Caco-2 (cell line): ENCODE results near the gene PRR36. TPM values are rescaled to one million over a fixed set of nuclear protein-coding genes. Genes with fewer than 3 reads are reported as not detected.

Experiments
- BruUV-seq: library from RNA; stranded (reverse); fragments of 400-500 nt; replicated peaks from 2 replicates; lab custom pipeline; 2021; lab: Mats Ljungman, UMichigan
- CTCF ChIA-PET: fragments of 300-600 bp; sonication (Branson Sonifier 250); formaldehyde crosslinking; loops from one replicate; lab custom pipeline; 2022; ENCODE audit warnings: antibody characterized with exemption; lab: Charles Lee
- POLR2A ChIA-PET: fragments of 300-600 bp; sonication (Branson Sonifier 250); formaldehyde crosslinking; loops from one replicate; lab custom pipeline; 2022; ENCODE audit warnings: antibody characterized with exemption; lab: Charles Lee
- DNase-seq, 2 experiments: peaks; one replicate each; pipeline versions ENCODE4 v3.0.0 to v3.0.0-alpha.2; 2020 to 2022
- H3K27me3 ChIP-seq: replicated peaks from 2 replicates; pipeline ENCODE4 v1.6.0; 2011; ENCODE audit warnings: low read length; ENCODE audit not compliant: control insufficient read depth, insufficient read depth
- H3K36me3 ChIP-seq: 2 replicates; pipeline ENCODE4 v1.5.1; 2011; ENCODE audit warnings: low read length; ENCODE audit not compliant: control insufficient read depth, insufficient read depth
- H3K4me1 ChIP-seq: fragments of 250-450 bp; sonication (Bioruptor Pico); 2 replicates; pipeline ENCODE4 v1.5.1; 2020; ENCODE audit warnings: mild to moderate bottlenecking
- H3K4me3 ChIP-seq: 2 replicates; pipeline ENCODE4 v1.5.1; 2011; ENCODE audit warnings: low read depth, mild to moderate bottlenecking, control low read depth, low read length
- H3K9me3 ChIP-seq: fragments of 250-450 bp; sonication (Bioruptor Pico); 2 replicates; pipeline ENCODE4 v1.5.1; 2020; ENCODE audit warnings: mild to moderate bottlenecking, moderate library complexity
- H3K27ac Mint-ChIP-seq: one replicate; pipeline ENCODE4 v1.8.0; 2022; ENCODE audit warnings: mixed read lengths; ENCODE audit not compliant: unreplicated experiment
- H3K27me3 Mint-ChIP-seq: one replicate; pipeline ENCODE4 v1.8.0; 2022; ENCODE audit warnings: mixed read lengths; ENCODE audit not compliant: insufficient read depth, unreplicated experiment
- H3K36me3 Mint-ChIP-seq: one replicate; pipeline ENCODE4 v1.8.0; 2022; ENCODE audit warnings: mild to moderate bottlenecking, mixed read lengths; ENCODE audit not compliant: insufficient read depth, unreplicated experiment
- H3K4me1 Mint-ChIP-seq: one replicate; pipeline ENCODE4 v1.8.0; 2022; ENCODE audit warnings: low read depth, mixed read lengths; ENCODE audit not compliant: unreplicated experiment
- H3K4me3 Mint-ChIP-seq: one replicate; pipeline ENCODE4 v1.8.0; 2022; ENCODE audit warnings: mild to moderate bottlenecking, moderate library complexity, mixed read lengths; ENCODE audit not compliant: unreplicated experiment
- H3K9me3 Mint-ChIP-seq: one replicate; pipeline ENCODE4 v1.8.0; 2022; ENCODE audit warnings: mixed read lengths; ENCODE audit not compliant: unreplicated experiment
- CTCF ChIP-seq, 2 experiments: fragments of 200-600 bp in 1 of 2; IDR thresholded peaks; 1 replicate in 1 of 2; 2 replicates in 1 of 2; pipeline versions ENCODE4 v1.5.1 to v1.8.0; 2011 to 2022; ENCODE audit warnings: antibody characterized with exemption in 1 of 2, control low read depth in 1 of 2, inconsistent platforms in 1 of 2, low read depth in 1 of 2, low read length in 1 of 2, mild to moderate bottlenecking in 1 of 2, moderate library complexity in 1 of 2; ENCODE audit not compliant: insufficient read depth in 1 of 2, severe bottlenecking in 1 of 2, unreplicated experiment in 1 of 2
- intact Hi-C: fragments of 100-400 bp; cut with micrococcal nuclease; formaldehyde crosslinking; loops from one replicate; pipeline ENCODE4 v1.10.0; 2022; ENCODE audit not compliant: unreplicated experiment
- total RNA-seq: library from RNA; stranded (reverse); gene quantifications from 2 replicates; pipeline ENCODE4 v1.2.3, GENCODE V29; 2022

The PRR36 gene
- total RNA-seq, 1 experiment from 2014 or later = 3.7 TPM

- TF ChIP-seq CTCF (IDR thresholded peaks at IDR 0.05; ENCODE audit: insufficient read depth in 1 of 2, low read depth in 1 of 2, low read length in 1 of 2, severe bottlenecking in 1 of 2, unreplicated experiment in 1 of 2) = no peak
- H3K27me3 ChIP-seq = no peaks in the 10 kb centered on the region
- DNase-seq = no peak
- ChIA-PET POLR2A (no interaction called here), CTCF (no interaction called here)
- TSS peak; percentile 38 for BruUV-seq
- Mint-ChIP-seq H3K27ac (no peak overlapping the region), H3K4me1 (no peaks in the 10 kb centered on the region), H3K4me3 (no peak overlapping the region), H3K9me3 (no peaks in the 10 kb centered on the region), H3K27me3 (no peaks in the 10 kb centered on the region), H3K36me3 (peaks cover 37% of the 10 kb centered on the region)
- intact Hi-C loops = no loop called here
- H3K9me3 ChIP-seq = no peaks in the 10 kb centered on the region
- no peak overlapping the region for H3K4me3 ChIP-seq
- no peaks in the 10 kb centered on the region for H3K36me3 ChIP-seq
- peaks cover 2% of the 10 kb centered on the region for H3K4me1 ChIP-seq
These were observed 39.5 kb upstream of the PRR36 start for GRCh38 chr19:7913652-7914051.

GRCh38 chr19:7912697-7913564, 38.7 kb upstream of the PRR36 start:
- no peaks in the 10 kb centered on the region for H3K9me3 ChIP-seq
- no TSS peak for BruUV-seq
- intact Hi-C loops = no loop called here
- no peaks in the 10 kb centered on the region for H3K9me3 Mint-ChIP-seq
- H3K27me3 ChIP-seq = no peaks in the 10 kb centered on the region
- no peak overlapping the region for H3K4me3 Mint-ChIP-seq
- no peaks in the 10 kb centered on the region for H3K27me3 Mint-ChIP-seq
- POLR2A ChIA-PET = no interaction called here
- H3K27ac Mint-ChIP-seq = no peak overlapping the region
- H3K4me1 Mint-ChIP-seq = no peaks in the 10 kb centered on the region
- peaks cover 37% of the 10 kb centered on the region for H3K36me3 Mint-ChIP-seq
- DNase-seq = no peak
- no peak for TF ChIP-seq CTCF (IDR thresholded peaks at IDR 0.05; ENCODE audit: insufficient read depth in 1 of 2, low read depth in 1 of 2, low read length in 1 of 2, severe bottlenecking in 1 of 2, unreplicated experiment in 1 of 2)
- no peaks in the 10 kb centered on the region; the same call in 1 of the 2 replicates for H3K4me1 ChIP-seq
- CTCF ChIA-PET = no interaction called here
- no peaks in the 10 kb centered on the region for H3K36me3 ChIP-seq
- H3K4me3 ChIP-seq = no peak overlapping the region

- DNase-seq = no peak
- no peaks in the 10 kb centered on the region for H3K36me3 ChIP-seq
- Mint-ChIP-seq H3K4me1 (no peaks in the 10 kb centered on the region), H3K27me3 (no peaks in the 10 kb centered on the region), H3K36me3 (peaks cover 39% of the 10 kb centered on the region), H3K4me3 (no peak overlapping the region), H3K27ac (no peak overlapping the region), H3K9me3 (no peaks in the 10 kb centered on the region)
- H3K4me1 ChIP-seq = no peaks in the 10 kb centered on the region; the same call in 1 of the 2 replicates
- CTCF ChIA-PET = interaction anchor here (0.5 to 0.6 kb wide), 2 partner anchors 16 to 60 kb away, joined by 3 to 12 read pairs; no protein-coding TSS in a partner anchor
- no TSS peak for BruUV-seq
- POLR2A ChIA-PET = no interaction called here
- H3K27me3 ChIP-seq = no peaks in the 10 kb centered on the region
- TF ChIP-seq CTCF (IDR thresholded peaks at IDR 0.05; ENCODE audit: insufficient read depth in 1 of 2, low read depth in 1 of 2, low read length in 1 of 2, severe bottlenecking in 1 of 2, unreplicated experiment in 1 of 2) = no peak
- H3K4me3 ChIP-seq = no peak overlapping the region
- H3K9me3 ChIP-seq = no peaks in the 10 kb centered on the region
- intact Hi-C loops = no loop called here
These were observed 38.0 kb upstream of the PRR36 start for GRCh38 chr19:7912144-7912696.
